WERI-Rb-1 (cell line): ENCODE measurements around the gene CDH5.

Experiments used
- DNase-seq: peaks from one replicate; pipeline ENCODE4 v3.0.0-alpha.2; 2020
- H3K27ac ChIP-seq: fragments of 250-450 bp; sonication (Bioruptor Pico); 2 replicates; pipeline ENCODE4 v1.5.1; 2020; ENCODE audit warnings: mild to moderate bottlenecking, moderate library complexity
- H3K27me3 ChIP-seq: fragments of 250-450 bp; sonication (Bioruptor Pico); 2 replicates; pipeline ENCODE4 v1.5.1; 2021; ENCODE audit warnings: mild to moderate bottlenecking, low read depth, moderate library complexity; ENCODE audit not compliant: insufficient read depth, severe bottlenecking
- H3K36me3 ChIP-seq: fragments of 250-450 bp; sonication (Bioruptor Pico); 2 replicates; pipeline ENCODE4 v1.5.1; 2020; ENCODE audit warnings: mild to moderate bottlenecking, moderate library complexity
- H3K4me3 ChIP-seq: 2 replicates; pipeline ENCODE4 v1.5.1; 2011; ENCODE audit warnings: low read depth, mild to moderate bottlenecking, control low read depth, low read length
- H3K9me3 ChIP-seq: fragments of 250-450 bp; sonication (Bioruptor Pico); 2 replicates; pipeline ENCODE4 v1.5.1; 2021; ENCODE audit warnings: mild to moderate bottlenecking, moderate library complexity; ENCODE audit not compliant: severe bottlenecking
- CTCF ChIP-seq: IDR thresholded peaks from 2 replicates; pipeline ENCODE4 v1.5.1; 2011; ENCODE audit warnings: low read depth, mild to moderate bottlenecking, control low read depth, inconsistent platforms, low read length

CDH5 gene

DNA sequence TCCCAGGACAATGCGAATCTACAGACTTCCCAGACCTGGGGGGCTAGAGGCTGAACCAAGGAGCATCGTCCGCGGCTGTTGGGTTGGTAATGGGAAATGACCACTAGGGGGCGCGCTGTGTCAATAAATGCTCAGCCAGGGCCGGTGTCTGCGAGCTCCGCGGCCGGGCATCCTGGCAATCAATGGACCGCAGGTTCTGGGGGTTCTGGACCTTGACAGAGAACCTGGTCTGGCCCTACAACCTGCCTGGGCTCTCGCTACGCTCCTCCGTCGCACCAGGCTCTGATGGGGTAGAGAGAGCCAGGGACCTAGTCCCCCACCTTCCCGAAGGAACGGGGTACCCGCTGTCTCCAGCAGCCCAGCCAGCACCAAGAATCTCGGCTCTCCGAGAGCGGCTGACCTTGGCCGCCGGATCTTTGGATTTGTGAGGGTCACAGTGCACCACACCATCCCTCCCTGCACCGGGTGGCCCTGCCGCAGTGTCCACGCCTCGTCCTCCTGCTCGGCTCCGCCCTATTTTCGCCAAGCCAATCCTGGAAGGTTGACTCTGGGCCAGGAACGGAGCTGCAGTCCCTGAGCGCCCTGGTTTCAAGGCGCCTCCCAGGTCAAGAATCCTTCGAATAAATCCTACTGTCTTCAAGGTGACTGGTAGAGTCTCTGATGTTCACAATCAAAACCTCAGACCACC, 40.2 kb downstream of the CDH5 start:
- TF ChIP-seq CTCF, result peak; percentile 76
- Histone ChIP-seq H3K9me3 (no peaks in the 10 kb centered on the region), H3K36me3 (no peaks in the 10 kb centered on the region), H3K4me3 (peak overlapping the region; percentile 58), H3K27me3 (peaks cover 3% of the 10 kb centered on the region), H3K27ac (no peak overlapping the region)
- DNase-seq, result peak; percentile 82

- no peak overlapping the region for H3K27ac ChIP-seq
- DNase-seq, result no peak
- no peaks in the 10 kb centered on the region for H3K36me3 ChIP-seq
- peaks cover 3% of the 10 kb centered on the region for H3K27me3 ChIP-seq
- peaks cover 7% of the 10 kb centered on the region for H3K9me3 ChIP-seq
- TF ChIP-seq CTCF, result no peak
- H3K4me3 ChIP-seq, result no peak overlapping the region
Measured at GRCh38 chr16:66408163-66409048, 41.9 kb downstream of the CDH5 start.

GRCh38 chr16:66409156-66409555, 42.7 kb downstream of the CDH5 start:
- DNase-seq, result no peak
- Histone ChIP-seq H3K9me3 (peaks cover 7% of the 10 kb centered on the region), H3K27me3 (peaks cover 3% of the 10 kb centered on the region), H3K4me3 (no peak overlapping the region), H3K36me3 (no peaks in the 10 kb centered on the region), H3K27ac (no peak overlapping the region)
- TF ChIP-seq CTCF, result no peak

GRCh38 chr16:66412182-66412581, 45.7 kb downstream of the CDH5 start:
- no peaks in the 10 kb centered on the region for H3K27me3 ChIP-seq
- H3K36me3 ChIP-seq, result no peaks in the 10 kb centered on the region
- DNase-seq, result no peak
- H3K9me3 ChIP-seq, result peaks cover 7% of the 10 kb centered on the region
- no peak overlapping the region for H3K4me3 ChIP-seq
- no peak overlapping the region for H3K27ac ChIP-seq
- no peak for TF ChIP-seq CTCF

DNA sequence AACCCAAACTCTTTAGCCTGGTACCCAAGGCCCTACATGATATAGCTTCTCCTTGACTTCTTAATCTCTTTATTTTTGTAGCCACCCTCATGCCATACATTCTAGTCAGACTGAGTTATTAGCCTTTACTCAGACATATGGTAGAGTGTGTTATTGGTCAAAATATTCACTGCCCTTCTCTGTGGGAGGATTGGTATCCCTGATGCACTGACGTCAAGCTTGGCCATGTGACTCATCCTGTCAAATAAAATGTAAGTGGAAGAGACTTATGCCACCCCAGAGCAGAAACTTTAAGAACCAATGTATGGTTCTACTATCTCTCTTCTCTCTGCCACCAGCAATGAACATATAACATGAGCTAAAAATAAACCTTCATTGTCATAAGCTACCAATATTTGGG, 48.4 kb downstream of the CDH5 start:
- H3K27ac ChIP-seq, result no peak overlapping the region
- no peak for DNase-seq
- H3K36me3 ChIP-seq, result no peaks in the 10 kb centered on the region
- no peak for TF ChIP-seq CTCF
- no peak overlapping the region for H3K4me3 ChIP-seq
- peaks cover 7% of the 10 kb centered on the region for H3K9me3 ChIP-seq
- H3K27me3 ChIP-seq, result no peaks in the 10 kb centered on the region
